D721Med (cell line): ENCODE measurements around the gene HOXA9.

Experiments used
- DNase-seq: peaks from one replicate; pipeline ENCODE4 v3.0.0; 2011; ENCODE audit warnings: low spot score; ENCODE audit not compliant: insufficient read length
- FAIRE-seq: peaks from 2 replicates; lab custom pipeline; 2011; peaks lifted over from hg19 to GRCh38; lab: Jason Lieb, UNC
- CTCF ChIP-seq: IDR thresholded peaks from 2 replicates; pipeline ENCODE4 v1.5.1; 2012; ENCODE audit warnings: mild to moderate bottlenecking, control low read depth; ENCODE audit not compliant: insufficient read depth; ENCODE audit errors: missing control alignments

Gene HOXA9

GRCh38 chr7:27165089-27165995 is at the start of gene HOXA9:
Gene HOXA9 (minus strand): TSS chr7:27165537. CDS start chr7:27165457, 80 bp downstream.
- no peak for TF ChIP-seq CTCF
- no peak for DNase-seq
- FAIRE-seq, result no peak

- DNase-seq (no peak), FAIRE-seq (no peak)
- no peak for TF ChIP-seq CTCF
Measured at GRCh38 chr7:27214239-27214950, 49.1 kb upstream of the HOXA9 start.

GRCh38 chr7:27213433-27214238 is 48.3 kb upstream of the HOXA9 start:
- DNase-seq (no peak), FAIRE-seq (no peak)
- no peak for TF ChIP-seq CTCF

GRCh38 chr7:27212497-27213432 is 47.4 kb upstream of the HOXA9 start:
- no peak for FAIRE-seq
- no peak for DNase-seq
- no peak for TF ChIP-seq CTCF

GRCh38 chr7:27211764-27212204 is 46.4 kb upstream of the HOXA9 start:
- DNase-seq (no peak), FAIRE-seq (no peak)
- TF ChIP-seq CTCF, result no peak

GRCh38 chr7:27211084-27211446 is 45.7 kb upstream of the HOXA9 start:
- no peak for FAIRE-seq

More at GRCh38 chr7:27211084-27211446, 45.7 kb upstream of the HOXA9 start:
- no peak for TF ChIP-seq CTCF
- no peak for DNase-seq
